Measurements from ENCODE around the gene PAK1. TPM values are rescaled to one million over a fixed set of nuclear protein-coding genes. Genes with fewer than 3 reads are reported as not detected.

PAK1 gene
- total and polyA plus RNA-seq, 9 of the 15 experiments (the other 6 are each of a cell fraction or from before 2014, with no cell fraction given) = 0.52 to 11.7 (median 1.9) TPM

- H3K36me3 ChIP-seq (ENCODE audit: control insufficient read depth, insufficient read depth, low read length) = no peaks in the 10 kb centered on the region
- no peaks in the 10 kb centered on the region; a peak in 2 of 5 replicates for H3K27me3 ChIP-seq (ENCODE audit: control insufficient read depth in 2 of 2, insufficient read depth in 2 of 2, low read length in 2 of 2)
- no peak for TF ChIP-seq GTF2B (IDR thresholded peaks at IDR 0.05; ENCODE audit: extremely low read depth, insufficient read length)
- TF ChIP-seq SNRNP70 (optimal IDR thresholded peaks at IDR 0.05; ENCODE audit: low read depth, low read length) = no peak
- no peak for TF ChIP-seq ZNF717 (CRISPR knock-in tag; IDR thresholded peaks at IDR 0.05)
- no peak for TF ChIP-seq KAT8 (IDR thresholded peaks at IDR 0.05; ENCODE audit: low read depth)
- no peak for TF ChIP-seq E4F1 (CRISPR knock-in tag; IDR thresholded peaks at IDR 0.05; ENCODE audit: borderline replicate concordance)
- TF ChIP-seq MLLT1 (IDR thresholded peaks at IDR 0.05) = no peak
- TF ChIP-seq ARHGAP35 (IDR thresholded peaks at IDR 0.05; ENCODE audit: partially characterized antibody) = no peak
- TF ChIP-seq ZNF592 (IDR thresholded peaks at IDR 0.05) = no peak
- no peak for TF ChIP-seq NEUROD1 (IDR thresholded peaks at IDR 0.05; ENCODE audit: borderline replicate concordance, low read depth, low read length, partially characterized antibody)
- TF ChIP-seq ATF1 (CRISPR knock-in tag; IDR thresholded peaks at IDR 0.05) = no peak
- TF ChIP-seq ATF1 (tag; IDR thresholded peaks at IDR 0.05) = no peak
- TF ChIP-seq ZC3H8 (IDR thresholded peaks at IDR 0.05) = no peak
- no peak for TF ChIP-seq NELFE (IDR thresholded peaks at IDR 0.05; ENCODE audit: insufficient read depth, insufficient read length)
- ChIA-PET POLR2A (no interaction called here), CTCF (ENCODE audit: low intra/inter-chr PET ratio) (no interaction called here)
- 6% methylated on average over 1 of the region's 1 CpG for WGBS (ENCODE audit: insufficient coverage, low coverage, missing lambda C conversion rate)
- H3K79me2 ChIP-seq (ENCODE audit: control insufficient read depth, insufficient read depth, low read length) = no peaks in the 10 kb centered on the region
- H3K9ac ChIP-seq (ENCODE audit: insufficient read depth in 1 of 2, low read depth in 2 of 2, low read length in 2 of 2) = no peak overlapping the region
- FAIRE-seq (no peak), DNase-seq (ENCODE audit: extremely low read depth in 1 of 4, low spot score in 3 of 4) (no peak), ATAC-seq (no peak)
- H3K9me1 ChIP-seq (ENCODE audit: control insufficient read depth, insufficient read depth, low read length) = no peaks in the 10 kb centered on the region
- H3K9me3 ChIP-seq (replicated peaks; ENCODE audit: control insufficient read depth, insufficient read depth, low read depth, low read length) = no peaks in the 10 kb centered on the region
- H3K27ac ChIP-seq (ENCODE audit: extremely low read depth, low read depth, low read length) = no peak overlapping the region
- intact Hi-C loops (cut with micrococcal nuclease) (no loop called here), in situ Hi-C loops (cut with MboI) (no loop called here)
- BruUV-seq (replicated peaks) = no TSS peak
- H4K20me1 ChIP-seq (replicated peaks; ENCODE audit: control insufficient read depth, insufficient read depth, low read length) = no peaks in the 10 kb centered on the region
- H3K4me3 ChIP-seq = no peak overlapping the region
- H3K4me2 ChIP-seq (ENCODE audit: insufficient read depth, low read length) = no peak overlapping the region
- H3K4me1 ChIP-seq (replicated peaks in 1 of 2; ENCODE audit: control insufficient read depth in 2 of 2, insufficient read depth in 2 of 2, low read length in 2 of 2) = no peaks in the 10 kb centered on the region; a peak in 1 of 5 replicates
- H2AFZ ChIP-seq (ENCODE audit: low read depth, low read length) = no peak overlapping the region
Observed at GRCh38 chr11:77436969-77437368, 36.9 kb downstream of the PAK1 start.
